GM18499 (cell line): ENCODE results near the gene SPOPL.
A peak's percentile ranks its signal among the peaks of the same experiment; 100 is the strongest.

ENCODE experiments used
- ATAC-seq: cut with Tn5 transposase; IDR thresholded peaks from one replicate; pipeline ENCODE4 v1.9.1; 2021; ENCODE audit warnings: moderate number of reproducible peaks; ENCODE audit not compliant: insufficient read depth, unreplicated experiment

The SPOPL gene

DNA sequence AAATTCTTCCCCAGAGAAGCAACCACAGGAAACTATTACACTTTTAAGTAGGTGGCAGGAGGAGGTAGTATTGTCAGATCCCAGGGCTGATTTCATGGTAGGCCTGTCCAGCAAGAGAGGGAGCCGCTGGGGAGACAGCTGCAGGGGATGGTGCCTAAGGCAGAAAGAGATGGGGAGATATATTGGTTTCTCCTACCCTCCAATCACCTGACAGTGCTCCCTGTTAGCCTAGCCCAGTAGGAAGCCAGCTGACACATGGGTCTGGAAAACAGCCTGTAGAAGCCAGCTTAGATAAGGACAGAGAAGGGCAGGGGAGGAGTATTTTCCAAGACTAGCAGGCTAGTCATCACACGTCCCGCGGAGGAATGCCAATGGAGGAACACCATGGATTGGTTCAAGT is 8.2 kb upstream of the SPOPL start:
- ATAC-seq = no peak

DNA sequence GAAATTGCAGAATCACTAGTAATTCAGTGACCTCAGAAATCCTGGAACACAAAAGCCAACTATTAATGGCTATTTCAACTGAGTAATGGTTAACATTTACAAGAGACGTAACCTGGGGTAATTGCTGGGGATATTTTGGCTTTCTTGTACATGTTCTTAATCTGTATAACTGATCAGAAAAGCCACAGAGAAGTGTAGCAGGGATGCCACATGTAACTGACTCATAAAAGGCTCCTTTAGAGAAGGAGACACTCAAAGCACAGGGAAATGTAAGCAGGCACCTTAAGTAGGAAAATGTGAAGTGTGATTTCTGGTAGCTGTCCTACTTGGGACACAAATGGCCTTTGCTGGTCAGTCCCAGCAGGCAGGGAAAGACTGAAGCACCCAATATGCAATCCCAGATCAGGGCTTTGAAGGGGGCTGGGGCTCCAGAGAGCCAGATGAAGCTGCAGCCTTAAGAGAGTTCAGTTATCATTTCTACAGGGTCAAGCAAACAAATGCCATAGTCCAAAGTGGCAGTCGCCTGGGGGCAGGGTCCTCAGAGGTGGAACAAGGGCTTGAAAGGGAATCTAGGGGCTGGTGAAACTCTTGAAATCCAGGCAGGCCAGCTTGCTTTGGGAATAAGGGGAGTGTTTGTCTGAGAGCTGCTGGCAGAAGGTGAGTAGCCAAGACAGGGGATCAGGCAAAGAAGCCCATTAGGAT is 7.2 kb upstream of the SPOPL start:
- ATAC-seq = no peak

DNA sequence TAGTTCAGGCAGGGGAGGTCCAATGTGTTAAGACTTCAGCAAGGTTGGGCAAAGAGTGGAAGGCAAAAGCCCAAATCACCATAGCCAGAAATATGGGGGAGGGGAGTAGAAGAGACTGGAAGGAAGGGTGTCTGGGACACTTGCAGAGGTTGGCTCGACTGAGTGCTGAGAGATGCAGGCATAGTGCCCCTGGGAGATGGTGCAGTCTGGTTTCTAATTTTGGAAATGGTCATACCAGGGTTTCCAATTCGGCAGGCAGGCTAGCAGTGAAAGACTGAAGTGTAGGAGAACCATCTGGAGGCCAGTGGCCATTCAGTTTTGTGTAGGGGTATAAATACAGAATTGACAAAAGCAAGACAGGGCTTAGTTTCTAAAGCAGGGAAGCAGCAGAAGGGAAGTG is 6.2 kb upstream of the SPOPL start:
- ATAC-seq = no peak

DNA sequence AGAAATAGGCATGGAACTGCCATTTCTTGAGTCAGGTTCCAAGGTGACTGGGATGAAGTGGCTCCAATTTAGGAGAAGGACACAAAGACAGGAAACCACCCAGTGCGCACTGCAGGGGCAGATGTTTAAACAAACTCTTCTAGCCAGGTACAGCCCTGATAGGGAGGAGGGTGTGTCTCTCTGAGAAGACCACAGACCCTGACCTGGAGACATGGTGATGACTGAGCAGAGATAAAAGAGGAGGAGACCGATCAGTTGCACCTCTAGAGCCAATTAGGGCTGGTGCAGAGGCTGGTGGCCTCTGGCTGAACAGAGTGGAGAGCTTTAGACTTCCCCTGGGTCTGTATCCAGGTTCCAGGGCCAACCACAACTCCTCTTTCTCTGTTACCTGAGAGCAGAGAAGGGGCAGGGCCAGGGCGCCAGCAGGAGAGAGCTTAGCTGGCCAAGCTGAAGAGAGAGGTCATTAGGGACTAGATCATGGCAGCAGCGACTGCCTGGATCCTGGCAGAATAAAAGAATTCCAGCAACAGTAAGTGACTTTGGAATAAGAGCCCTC is 5.4 kb upstream of the SPOPL start:
- no peak for ATAC-seq

DNA sequence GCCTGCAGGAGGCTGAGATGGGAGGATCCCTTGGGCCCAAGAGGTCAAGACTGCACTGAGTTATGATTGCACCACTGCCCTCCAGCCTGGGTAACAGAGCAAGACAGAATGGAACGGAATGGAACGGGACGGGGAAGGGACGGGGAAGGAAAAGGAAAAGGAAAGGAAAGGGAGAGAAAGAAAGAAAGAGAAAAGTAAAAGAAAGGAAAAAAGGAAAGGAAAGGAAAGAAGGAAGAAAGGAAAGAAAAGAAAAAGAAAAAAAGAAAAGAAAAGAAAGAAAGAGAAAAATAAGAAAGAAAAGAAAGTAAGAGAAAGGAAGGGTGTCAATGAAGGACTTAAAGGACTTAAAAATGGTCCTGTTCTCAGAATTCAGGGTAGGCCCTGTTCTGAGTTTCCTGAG is 4.3 kb upstream of the SPOPL start:
- ATAC-seq = no peak

DNA sequence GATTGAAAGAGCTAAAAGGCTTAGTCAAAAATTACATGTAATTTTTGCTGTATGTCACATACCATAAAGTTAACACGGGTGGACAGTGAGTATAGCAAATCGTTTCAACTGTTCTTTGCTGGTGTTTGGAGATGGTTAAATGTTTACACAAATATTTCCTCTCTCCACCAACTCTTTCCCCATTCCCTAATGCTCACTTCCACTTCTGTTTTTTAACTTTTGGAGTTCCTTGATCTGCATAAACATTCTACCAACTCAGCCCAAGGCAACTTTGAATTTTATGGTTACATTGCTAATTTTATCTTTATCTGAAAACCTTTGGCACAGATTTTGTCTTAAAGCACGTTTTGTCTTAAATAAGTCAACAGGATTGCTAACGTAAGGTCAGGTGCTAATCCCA is 1.9 kb upstream of the SPOPL start:
- ATAC-seq = no peak

DNA sequence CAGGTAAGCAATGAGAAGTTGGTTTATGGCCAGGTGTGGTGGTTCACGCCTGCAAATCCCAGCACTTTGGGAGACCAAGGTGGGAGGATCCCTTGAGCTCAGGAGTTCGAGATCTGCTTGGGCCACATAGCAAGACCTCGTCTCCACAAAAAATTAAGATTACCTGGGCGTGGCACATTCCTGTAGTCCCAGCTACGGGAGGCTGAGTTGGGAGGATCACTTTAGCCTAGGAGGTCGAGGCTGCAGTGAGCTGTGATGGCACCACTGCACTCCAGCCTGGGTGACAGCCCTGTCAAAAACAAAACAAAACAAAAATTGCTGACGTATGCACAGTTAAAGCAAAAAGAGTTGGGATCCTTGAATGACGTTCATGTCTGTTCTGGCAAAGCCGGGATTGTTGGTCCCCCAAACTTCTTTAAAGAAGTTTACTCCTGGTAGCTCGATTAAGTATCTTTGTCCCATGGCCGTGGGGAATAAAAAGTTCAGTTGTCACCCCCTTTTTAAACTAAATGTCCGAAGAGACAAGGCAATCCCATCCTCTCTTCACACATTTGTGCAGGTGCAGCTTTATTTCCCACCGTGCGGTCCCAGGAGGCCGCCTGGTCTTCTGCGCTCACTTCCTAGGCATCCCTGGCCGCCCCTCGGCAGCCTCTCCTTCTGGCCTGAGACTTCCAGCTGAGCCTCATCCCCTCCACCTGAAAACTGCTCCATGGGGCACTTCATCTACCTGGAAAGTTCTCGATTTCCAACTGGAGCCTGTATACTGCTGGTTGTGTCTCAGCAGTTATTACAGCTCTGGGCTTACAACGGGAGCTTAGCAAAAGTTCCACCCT is 762 bp upstream of the SPOPL start:
- no peak for ATAC-seq

DNA sequence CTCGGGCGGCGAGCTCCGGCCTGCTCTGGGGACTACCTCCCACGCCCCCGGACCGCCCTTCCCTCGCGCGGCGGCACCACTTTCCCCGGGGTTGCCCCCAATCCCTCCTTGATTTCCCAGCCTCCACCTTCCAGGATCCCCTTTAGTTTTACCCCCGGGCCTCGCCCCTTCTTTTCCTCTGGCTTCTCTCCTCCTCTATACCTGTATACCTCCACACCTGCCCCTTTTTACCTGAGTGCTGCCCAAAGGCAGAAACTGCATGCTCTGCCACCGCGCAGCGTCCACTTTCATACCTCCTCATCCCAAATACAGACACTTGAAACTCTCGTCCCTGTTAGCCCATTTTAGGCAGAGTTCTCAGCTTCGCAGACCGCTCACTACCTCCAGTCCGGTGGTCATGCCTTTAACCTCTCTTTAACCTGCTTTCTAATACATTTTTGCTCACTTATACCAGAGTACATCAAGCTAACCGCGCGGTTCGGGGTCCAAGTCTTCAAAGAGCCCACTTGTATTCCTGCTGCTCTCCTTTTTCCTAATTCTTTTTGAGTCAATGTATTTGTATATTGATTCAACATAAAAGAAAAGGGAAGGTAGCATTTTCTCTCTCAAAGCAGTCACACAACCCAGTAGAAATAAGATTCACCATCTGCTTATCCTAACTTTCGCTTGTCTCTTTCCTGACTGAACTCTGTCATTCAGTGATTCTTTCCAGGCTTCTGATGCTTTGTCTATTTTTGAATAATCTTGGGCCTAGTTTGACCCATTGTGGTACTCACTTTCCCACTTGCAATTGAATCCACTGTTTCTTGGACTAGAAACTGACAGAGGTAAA is 901 bp downstream of the SPOPL start:
- no peak for ATAC-seq

DNA sequence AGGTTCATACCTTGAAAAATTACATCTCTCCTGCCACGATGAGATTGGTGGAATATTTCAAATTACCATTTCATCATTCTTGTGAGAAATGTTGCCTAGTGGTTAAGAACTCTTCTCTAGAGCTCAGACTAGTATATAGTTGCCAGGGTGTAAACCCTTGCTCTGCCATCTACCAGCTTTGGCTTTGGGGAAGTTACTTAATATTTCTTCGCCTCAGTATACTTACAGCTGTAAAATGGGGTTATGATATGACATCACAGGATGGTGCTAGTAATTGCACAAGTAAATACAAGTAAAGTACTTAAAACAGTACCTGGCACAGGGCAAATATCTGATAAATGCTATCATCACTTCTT is 1.5 kb downstream of the SPOPL start:
- ATAC-seq = no peak

DNA sequence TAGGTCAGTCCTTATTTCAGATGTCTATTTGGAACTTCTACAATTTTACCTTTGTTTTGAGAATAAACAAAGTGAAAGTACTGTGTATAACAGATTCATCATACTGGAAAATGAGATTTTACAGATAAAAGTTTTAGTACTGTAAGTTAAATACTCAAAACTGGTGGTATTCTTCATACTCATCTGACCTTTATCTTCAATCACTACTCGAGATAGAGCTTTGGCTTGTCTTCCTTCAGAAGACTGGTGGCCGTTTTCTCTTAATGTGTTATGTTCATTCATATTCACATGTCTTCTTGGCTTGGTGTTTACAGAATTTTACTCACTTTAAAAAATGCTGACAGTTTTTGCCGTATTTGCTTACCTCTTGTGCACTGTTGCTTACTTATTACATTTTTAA is 2.1 kb downstream of the SPOPL start:
- ATAC-seq = no peak

DNA sequence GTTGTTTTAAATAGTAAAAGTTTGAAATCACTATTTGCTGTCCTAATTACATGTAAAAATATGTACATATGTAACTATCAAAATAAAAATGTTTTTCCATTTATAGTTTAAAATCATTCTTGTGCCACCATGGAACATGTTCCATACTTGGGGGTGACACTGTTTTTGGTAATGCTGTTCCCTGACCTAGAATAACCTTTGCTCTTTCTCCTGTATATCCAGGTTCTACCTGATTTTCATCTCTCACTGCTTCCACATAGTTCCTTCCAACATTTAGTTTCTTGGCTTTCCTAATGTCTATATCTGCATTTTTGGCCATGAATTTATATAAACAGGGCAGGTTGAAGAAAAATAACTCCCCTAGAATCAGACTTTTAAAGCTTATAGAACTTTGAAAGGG is 2.5 kb downstream of the SPOPL start:
- no peak for ATAC-seq

DNA sequence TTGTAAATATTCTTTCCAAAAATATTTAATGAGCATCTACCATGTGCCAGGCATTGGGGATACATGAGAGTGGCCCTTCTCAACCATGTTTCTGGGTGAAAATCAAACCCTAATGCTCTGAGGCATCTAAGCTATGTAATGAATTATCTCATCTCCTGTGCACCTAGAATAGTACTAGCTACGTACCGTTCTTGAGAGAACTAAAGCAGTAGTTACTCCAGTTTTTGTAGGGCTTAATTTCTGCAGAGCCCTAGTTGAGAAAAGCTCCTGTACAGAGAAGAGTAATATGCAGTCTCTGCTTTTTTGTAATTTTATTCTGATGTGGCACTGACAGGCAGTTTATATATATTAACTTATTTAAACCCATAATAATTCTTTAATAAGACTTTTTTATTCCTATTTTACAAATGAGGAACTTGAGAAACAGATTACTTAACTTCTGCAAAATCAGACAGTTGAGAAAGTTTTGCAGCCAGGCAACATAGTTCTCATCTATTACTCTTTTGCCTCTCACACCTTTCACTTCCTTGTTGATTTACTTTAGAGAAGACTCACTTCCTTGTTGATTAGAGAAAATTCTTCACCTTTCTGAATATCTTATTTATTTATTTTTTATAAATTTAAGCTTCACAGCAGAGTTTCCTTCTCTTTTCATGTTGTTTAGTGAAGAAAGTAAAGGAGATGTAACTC is 3.1 kb downstream of the SPOPL start:
- ATAC-seq = peak; percentile 53

DNA sequence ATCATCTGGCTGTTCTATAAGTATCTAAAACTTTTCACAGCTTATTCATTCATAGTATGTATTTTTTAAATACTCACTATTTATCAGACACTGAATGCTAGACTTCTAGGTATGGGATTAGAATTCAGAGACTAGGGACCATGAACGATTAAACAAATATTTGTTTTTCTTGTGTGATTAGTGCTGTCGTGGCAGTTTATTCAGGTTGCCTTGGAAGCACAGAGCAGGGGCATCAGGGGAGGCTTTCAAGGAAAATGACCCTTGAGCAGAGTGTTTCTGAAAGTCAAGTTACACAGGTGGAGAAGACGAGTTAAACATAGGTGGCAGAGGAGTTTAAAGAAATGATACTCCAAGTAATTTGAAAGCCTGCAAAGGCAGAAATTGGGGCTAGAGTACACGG is 5.7 kb downstream of the SPOPL start:
- ATAC-seq = no peak

DNA sequence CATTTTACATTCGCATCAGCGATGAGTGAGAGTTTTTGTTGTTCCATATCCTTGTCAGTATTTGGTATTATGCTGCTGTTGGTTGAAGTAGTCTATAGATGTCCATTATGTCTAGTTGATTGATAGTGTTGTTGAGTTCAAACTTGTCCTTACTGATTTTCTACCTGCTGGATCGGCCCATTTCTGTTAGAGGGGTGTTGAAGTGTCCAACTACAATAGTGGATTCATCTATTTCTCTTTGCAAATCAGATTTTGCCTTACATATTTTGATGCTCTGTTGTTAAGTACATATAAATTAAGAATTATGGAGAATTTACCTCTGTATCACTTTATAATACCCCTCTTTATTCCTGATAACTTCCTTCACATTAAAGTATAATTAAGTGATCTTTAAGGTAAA is 8.7 kb downstream of the SPOPL start:
- no peak for ATAC-seq

DNA sequence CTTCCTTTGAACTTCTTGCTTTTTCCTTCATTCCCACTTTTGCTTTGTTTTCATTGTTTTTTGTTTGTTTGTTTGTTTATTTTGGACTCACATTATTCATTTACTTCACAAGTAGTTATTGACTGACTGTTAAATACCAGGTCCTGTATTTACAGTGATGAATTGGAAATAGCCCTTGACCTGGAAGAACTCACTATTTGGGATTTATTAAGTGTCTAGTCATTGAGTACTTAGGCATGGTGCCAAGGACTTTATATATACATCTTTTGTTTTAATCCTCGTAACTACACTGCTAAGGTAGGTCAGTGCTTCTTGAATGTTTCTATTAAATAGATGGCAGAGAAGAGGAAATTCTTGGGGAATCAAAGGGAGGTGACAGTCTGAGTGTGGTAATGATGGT is 11.1 kb downstream of the SPOPL start:
- no peak for ATAC-seq

DNA sequence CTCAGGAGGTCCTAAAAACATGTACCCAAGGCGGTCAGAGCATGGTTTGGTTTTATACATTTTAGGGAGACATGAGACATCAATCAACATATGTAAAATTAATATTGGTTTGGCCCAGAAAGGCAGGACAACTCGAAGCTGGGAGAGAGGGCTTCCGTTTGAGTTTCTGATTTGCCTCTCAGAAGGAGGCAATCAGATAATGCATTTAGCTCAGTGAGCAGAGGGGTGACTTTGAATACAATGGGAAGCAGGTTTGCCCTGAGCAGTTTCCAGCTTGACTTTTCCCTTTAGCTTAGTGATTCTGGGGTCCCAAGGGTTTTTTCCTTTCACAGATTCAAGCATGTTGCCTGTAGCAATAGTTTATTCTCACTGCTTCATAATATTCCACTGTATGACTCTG is 12.6 kb downstream of the SPOPL start:
- ATAC-seq = no peak

DNA sequence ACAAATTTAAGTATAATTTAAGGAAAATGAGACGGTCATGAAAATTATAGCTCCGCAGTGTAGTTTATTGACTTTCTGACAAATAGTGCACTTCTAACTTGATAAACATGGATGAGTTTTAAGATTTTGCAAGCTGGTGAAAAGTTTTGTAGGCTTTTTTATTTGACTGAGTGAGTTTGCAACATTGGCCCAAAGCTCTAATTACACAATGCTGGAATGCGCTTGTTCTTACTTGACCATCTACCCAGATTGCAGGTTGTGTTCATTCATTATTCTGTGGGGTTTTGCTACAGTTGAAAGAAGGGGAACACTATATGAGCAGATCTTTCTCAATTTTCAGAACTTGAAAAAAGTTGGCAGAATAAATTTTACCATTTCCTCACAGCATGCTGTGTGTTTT is 13.5 kb downstream of the SPOPL start:
- ATAC-seq = no peak

DNA sequence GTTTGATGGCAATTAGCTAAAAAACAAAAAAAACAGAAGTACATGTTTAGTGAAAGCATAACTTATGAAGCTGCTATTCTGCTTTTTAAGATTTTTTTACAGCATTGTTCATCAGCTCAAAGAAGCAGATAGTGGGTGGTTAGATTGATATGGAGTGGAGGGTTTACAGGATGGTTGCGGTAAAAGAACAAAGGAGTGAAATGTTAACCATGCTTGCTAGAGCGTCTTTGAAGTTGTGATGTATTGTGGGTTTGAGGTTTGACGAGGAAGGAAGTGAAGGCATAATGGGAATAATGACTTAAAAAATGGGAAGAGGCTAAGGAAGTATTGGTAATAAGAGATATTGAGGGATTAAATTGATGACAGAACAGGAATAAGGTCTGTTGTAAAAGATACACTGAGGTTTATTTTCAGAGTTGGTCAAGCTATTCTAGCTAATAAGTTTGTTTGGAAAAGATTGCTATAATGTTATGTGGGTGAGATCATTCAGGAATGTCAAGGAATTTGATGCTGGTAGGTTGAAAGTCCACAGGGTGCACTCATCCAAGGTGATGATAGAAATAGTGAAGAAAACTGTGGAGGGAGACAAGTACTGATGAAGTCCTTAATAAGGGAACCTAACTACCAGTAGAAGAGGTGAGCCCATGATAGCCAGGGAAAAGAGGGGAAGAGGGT is 14.6 kb downstream of the SPOPL start:
- ATAC-seq = no peak

DNA sequence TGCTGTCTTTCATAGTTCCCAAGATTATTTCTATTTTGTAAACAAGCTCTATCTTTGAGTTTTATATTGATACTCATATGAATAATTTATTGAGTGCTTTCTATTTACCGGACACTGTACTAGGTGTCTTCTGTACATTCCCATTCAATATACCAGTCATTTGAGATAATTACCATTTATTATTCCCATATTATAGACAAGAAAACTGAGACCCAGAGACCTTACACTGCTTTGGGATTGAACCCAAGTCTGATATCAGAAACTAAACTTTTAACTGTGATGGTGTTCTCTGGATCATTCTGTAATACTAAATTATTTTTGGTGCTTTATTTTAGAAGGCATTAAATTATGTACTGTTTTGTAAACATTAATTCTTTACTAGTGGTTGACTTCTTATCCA is 17.3 kb downstream of the SPOPL start:
- no peak for ATAC-seq

DNA sequence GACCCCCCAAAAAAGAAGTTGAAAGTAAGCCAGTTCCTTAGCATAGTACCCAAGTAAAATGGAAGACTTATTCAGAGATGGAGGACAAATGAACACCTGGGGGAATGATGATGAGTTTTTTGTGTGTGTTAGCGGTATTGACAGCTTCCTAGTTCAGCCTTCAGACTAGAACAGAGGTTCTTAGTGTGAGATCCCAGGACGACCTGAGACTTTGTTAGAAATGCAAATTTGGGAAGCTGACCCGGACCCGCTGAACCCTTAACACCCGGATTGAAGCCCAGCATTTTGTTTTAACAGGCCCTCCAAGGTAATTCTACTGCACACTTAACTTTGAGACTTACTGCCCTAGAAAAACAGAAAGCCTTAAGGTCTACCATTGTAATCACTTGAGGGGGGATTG is 20.3 kb downstream of the SPOPL start:
- ATAC-seq = no peak
